Pons (tissue), 1 donor: ENCODE data around the gene RAB8A.
"Not testable (repeated sequence)": the region's sequence is repeated elsewhere in the genome, so short reads cannot be mapped to it uniquely, and the experiment has no call there.

Experiments
- DNase-seq: peaks from one replicate; pipeline ENCODE4 v3.0.0-alpha.2; 2016; ENCODE audit warnings: low spot score

RAB8A gene

GRCh38 chr19:16078759-16079707 lies 32.7 kb upstream of the RAB8A start:
- peak; percentile 77 for DNase-seq

GRCh38 chr19:16084067-16084685 lies 27.5 kb upstream of the RAB8A start:
- DNase-seq, result no peak

DNA sequence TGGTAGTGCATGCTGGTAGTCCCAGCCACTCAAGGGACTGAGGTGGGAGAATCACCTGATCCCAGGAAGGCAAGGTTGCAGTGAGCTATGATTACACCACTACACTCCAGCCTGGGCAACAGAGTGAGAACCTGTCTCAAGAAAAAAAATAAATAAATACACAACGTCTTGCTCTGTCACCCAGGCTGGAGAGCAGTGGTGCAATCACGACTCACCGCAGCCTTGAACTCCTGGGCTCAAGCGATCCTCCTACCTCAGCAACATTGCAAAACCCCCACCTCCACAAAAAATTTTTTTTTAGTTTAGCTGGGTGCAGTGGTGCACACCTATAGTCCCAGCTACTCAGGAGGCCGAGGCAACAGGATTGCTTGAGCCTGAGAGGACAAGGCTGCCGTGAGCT lies 26.6 kb upstream of the RAB8A start:
- DNase-seq, result no peak

DNA sequence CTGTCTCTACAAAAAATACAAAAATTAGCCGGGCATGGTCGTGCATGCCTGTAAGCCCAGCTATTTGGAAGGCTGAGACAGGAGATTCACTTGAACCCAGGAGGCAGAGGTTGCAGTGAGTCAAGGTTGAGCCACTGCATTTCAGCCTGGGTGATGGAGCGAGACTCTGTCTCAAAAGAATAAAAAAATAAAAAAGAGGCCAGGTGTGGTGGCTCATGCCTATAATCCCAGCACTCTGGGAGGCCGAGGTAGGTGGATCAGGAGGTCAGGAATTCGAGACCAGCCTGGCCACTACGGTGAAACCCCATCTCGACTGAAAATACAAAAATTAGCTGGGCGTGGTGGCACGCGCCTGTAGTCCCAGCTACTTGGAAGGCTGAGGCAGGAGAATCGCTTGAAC lies 24.3 kb upstream of the RAB8A start:
- DNase-seq, result not testable (repeated sequence)

GRCh38 chr19:16087940-16088339 lies 23.7 kb upstream of the RAB8A start:
- no peak for DNase-seq

GRCh38 chr19:16088351-16089009 lies 23.2 kb upstream of the RAB8A start:
- DNase-seq, result no peak

- peak; percentile 38 for DNase-seq
Observed at GRCh38 chr19:16089010-16089846, 22.5 kb upstream of the RAB8A start.

GRCh38 chr19:16091546-16092475 lies 19.9 kb upstream of the RAB8A start:
- DNase-seq, result no peak

DNA sequence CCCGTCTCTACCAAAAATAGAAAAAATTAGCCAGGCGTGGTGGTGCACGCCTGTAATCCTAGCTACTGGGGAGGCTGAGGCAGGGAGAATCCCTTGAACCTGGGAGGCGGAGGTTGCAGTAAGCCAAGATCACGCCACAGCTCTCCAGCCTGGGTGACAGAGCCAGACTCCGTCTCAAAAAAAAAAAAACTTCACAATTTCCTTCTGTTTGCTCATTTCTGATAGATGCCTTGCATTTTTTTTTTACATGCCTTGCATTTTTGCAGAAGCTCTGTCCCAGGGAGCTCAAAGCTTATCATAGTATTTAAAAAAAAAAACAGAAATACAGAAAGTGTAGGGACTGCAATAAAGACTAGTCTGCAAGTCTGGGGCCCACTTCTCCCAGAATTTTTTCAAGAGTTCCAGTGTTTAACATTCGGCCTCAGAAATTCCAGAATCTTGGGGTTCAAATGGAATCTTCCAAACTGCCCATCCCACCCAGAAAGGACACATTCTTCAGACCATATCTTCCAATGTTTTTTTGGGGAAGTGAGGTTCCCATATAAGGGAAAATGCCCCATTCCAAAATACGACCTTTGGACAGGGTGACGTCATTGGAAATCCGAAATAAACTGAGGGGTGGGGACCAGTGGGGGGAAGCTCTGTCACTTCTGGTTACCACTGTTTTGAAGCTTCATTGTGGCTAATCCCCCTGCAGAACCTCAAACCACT lies 17.2 kb upstream of the RAB8A start:
- no peak for DNase-seq

GRCh38 chr19:16095071-16095571 lies 16.6 kb upstream of the RAB8A start:
- DNase-seq, result no peak

DNA sequence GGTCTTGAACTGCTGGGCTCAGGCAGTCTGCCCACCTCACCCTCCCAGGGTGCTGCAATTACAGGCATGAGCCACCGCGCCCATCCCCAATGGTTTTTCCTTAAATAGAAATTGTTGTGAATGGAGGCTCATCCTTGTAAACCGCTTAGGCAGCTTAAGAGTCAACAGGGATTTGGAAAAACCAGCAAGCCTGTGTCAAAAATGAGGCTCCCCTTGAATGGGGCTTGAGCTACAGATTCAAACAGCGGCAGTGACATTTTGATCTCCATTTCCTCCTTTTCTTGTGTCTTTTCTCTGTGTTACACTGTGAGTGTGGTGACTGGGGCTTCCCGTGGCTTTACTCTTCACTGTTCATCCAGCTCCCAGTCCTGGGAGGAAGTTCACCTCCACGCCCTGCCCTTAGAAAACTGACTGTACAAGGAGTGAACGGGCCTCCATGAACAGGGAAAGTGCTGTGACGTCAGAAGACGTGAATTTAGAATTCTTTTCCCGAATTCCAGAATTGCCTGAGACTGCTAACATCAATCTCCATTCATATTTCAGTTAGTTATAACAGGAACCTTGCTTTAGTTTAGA lies 15.3 kb upstream of the RAB8A start:
- DNase-seq, result no peak

DNA sequence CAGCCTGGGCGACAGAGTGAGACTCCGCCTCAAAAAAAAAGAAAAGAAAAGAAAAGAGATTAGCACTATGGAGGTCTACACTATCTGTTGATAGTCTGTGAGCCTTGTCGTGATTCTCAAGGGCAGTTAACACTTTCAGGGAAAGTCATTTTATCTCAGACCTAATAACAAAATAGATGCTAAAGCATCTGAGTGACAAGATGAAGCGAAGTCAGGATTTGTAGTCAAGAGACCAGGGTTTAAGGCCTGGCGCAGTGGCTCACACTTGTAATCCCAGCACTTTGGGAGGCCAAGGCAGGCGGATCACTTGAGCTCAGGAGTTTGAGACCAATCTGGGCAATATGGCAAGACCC lies 13.3 kb upstream of the RAB8A start:
- DNase-seq, result no peak

DNA sequence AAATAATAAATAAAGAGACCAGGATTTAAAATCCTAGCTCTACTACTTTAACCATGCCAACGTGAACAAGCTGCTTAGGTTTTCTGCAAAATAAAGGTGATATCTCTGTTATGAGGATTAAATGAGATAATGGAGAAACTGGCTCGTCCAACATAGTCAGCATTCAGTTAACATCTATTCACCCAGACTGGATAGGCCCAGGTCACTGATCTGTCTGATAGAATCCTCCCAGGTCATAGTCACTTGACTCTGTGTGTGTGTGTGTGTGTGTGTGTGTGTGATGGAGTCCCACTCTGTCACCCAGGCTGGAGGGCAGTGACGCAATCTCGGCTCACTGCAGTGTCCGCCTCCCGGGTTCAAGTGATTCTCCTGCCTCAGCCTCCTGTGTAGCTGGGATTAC lies 12.9 kb upstream of the RAB8A start:
- DNase-seq, result no peak

DNA sequence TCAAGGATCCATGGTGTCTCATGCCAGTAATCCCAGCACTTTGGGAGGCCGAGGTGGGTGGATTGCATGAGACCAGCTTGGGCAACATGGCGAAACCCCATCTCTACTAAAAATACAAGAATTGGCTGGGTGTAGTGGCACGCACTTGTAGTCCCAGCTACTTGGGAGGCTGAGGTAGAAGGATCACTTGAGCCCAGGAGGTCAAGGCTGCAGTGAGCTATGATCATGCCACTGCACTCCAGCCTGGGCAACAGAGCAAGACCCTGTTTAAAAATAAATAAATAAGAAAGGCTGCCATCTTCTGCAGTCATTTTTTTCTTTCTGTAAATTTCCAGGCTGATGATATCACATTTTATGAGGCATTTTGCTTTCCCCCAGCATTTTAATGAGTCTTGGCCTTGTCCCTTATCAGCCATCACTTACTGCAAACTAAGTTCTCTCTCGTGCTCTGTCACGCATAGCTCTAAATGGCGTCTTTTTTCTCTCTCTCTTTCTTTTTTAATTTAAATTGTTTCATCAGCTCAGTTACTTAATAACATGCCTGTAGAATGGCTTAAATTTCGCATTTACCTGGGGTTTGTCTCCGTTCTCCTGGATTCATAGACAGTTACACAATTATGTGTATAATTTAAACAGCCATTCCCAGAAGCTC lies 12.2 kb upstream of the RAB8A start:
- not testable (repeated sequence) for DNase-seq

GRCh38 chr19:16100524-16100923 lies 11.2 kb upstream of the RAB8A start:
- DNase-seq, result no peak

- DNase-seq, result no peak
Observed at GRCh38 chr19:16104722-16105121, 7.0 kb upstream of the RAB8A start.

GRCh38 chr19:16106121-16106520 lies 5.6 kb upstream of the RAB8A start:
- peak; percentile 59 for DNase-seq

GRCh38 chr19:16111909-16112752 lies 442 bp downstream of the RAB8A start:
- DNase-seq, result no peak
